IMR-90 (cell line): ENCODE data around the gene SH3BGRL3. TPM values are rescaled to one million over a fixed set of nuclear protein-coding genes. Genes with fewer than 3 reads are reported as not detected.

Experiments used
- ATAC-seq: fragments of 200-7000 bp; cut with Tn5 transposase; 2 replicates; pipeline ENCODE4 v1.9.1; 2020; ENCODE audit warnings: low read depth, mild to moderate bottlenecking, moderate library complexity
- BruUV-seq: library from RNA; stranded (reverse); fragments of 400-500 nt; replicated peaks from 2 replicates; lab custom pipeline; 2021; lab: Mats Ljungman, UMichigan
- CTCF ChIA-PET: fragments of 300-600 bp; formaldehyde crosslinking; extraction: SDS; loops from one replicate; lab custom pipeline; 2021; ENCODE audit warnings: antibody characterized with exemption; lab: Yijun Ruan, JAX
- POLR2A ChIA-PET: fragments of 300-600 bp; sonication (Branson Sonifier 250); formaldehyde crosslinking; loops from one replicate; lab custom pipeline; 2022; ENCODE audit warnings: antibody characterized with exemption; ENCODE audit not compliant: unreplicated experiment; lab: Charles Lee
- DNase-seq: peaks from one replicate; pipeline ENCODE4 v3.0.0; 2013
- H2AFZ ChIP-seq: replicated peaks from 2 replicates; pipeline ENCODE3; 2013; ENCODE audit warnings: low read length, mild to moderate bottlenecking; ENCODE audit not compliant: poor library complexity
- H2AK5ac ChIP-seq: 2 replicates; pipeline ENCODE4 v1.6.1; 2013; ENCODE audit warnings: low read depth, low read length, inconsistent platforms
- H2AK9ac ChIP-seq: replicated peaks from 2 replicates; pipeline ENCODE3; 2013; ENCODE audit warnings: mild to moderate bottlenecking, low read depth, low read length, moderate library complexity; ENCODE audit not compliant: poor library complexity
- H2BK120ac ChIP-seq: 2 replicates; pipeline ENCODE4 v1.6.1; 2013; ENCODE audit warnings: low read depth, low read length, inconsistent platforms
- H2BK15ac ChIP-seq: 3 replicates; pipeline ENCODE4 v1.6.1; 2013; ENCODE audit warnings: low read depth, low read length, inconsistent platforms
- H2BK20ac ChIP-seq: 2 replicates; pipeline ENCODE4 v1.6.1; 2013; ENCODE audit warnings: low read depth, mild to moderate bottlenecking, inconsistent platforms, low read length, moderate library complexity
- H2BK5ac ChIP-seq: 2 replicates; pipeline ENCODE4 v1.6.1; 2013; ENCODE audit warnings: mild to moderate bottlenecking, low read depth, low read length, inconsistent platforms; ENCODE audit not compliant: poor library complexity, severe bottlenecking
- H3K14ac ChIP-seq: replicated peaks from 2 replicates; pipeline ENCODE4 v1.6.1; 2013; ENCODE audit warnings: low read depth, low read length, inconsistent platforms
- H3K18ac ChIP-seq: 2 replicates; pipeline ENCODE4 v1.6.1; 2013; ENCODE audit warnings: low read depth, low read length, control low read depth
- H3K23ac ChIP-seq: 2 replicates; pipeline ENCODE4 v1.6.1; 2013; ENCODE audit warnings: low read depth, low read length, inconsistent platforms
- H3K27ac ChIP-seq: 2 replicates; pipeline ENCODE4 v1.5.1; 2013; ENCODE audit warnings: mild to moderate bottlenecking, control low read depth, low read length; ENCODE audit not compliant: insufficient read depth
- H3K27me3 ChIP-seq: 2 replicates; pipeline ENCODE4 v1.6.1; 2013; ENCODE audit warnings: low read length; ENCODE audit not compliant: control insufficient read depth, insufficient read depth
- H3K36me3 ChIP-seq: 2 replicates; pipeline ENCODE4 v1.6.1; 2013; ENCODE audit warnings: low read length, mixed read lengths; ENCODE audit not compliant: control insufficient read depth, insufficient read depth
- H3K4ac ChIP-seq: 2 replicates; pipeline ENCODE4 v1.6.1; 2013; ENCODE audit warnings: low read depth, low read length, inconsistent platforms
- H3K4me1 ChIP-seq: 2 replicates; pipeline ENCODE4 v1.6.1; 2013; ENCODE audit warnings: low read length, mixed read lengths; ENCODE audit not compliant: control insufficient read depth, insufficient read depth
- H3K4me2 ChIP-seq: 2 replicates; pipeline ENCODE4 v1.6.1; 2013; ENCODE audit warnings: low read depth, mild to moderate bottlenecking, control low read depth, low read length, moderate library complexity
- H3K4me3 ChIP-seq: 2 replicates; pipeline ENCODE4 v1.5.1; 2013; ENCODE audit warnings: low read depth, mild to moderate bottlenecking, control low read depth, low read length, moderate library complexity; ENCODE audit not compliant: insufficient read depth
- H3K56ac ChIP-seq: 2 replicates; pipeline ENCODE4 v1.6.1; 2013; ENCODE audit warnings: low read length, inconsistent platforms; ENCODE audit not compliant: insufficient read depth; ENCODE audit errors: extremely low read depth
- H3K79me1 ChIP-seq, 2 experiments: 2 replicates each; pipeline ENCODE4 v1.6.1; 2013; ENCODE audit warnings: low read length in 2 of 2, inconsistent platforms in 1 of 2, low read depth in 1 of 2
- H3K9ac ChIP-seq: 2 replicates; pipeline ENCODE4 v1.6.1; 2013; ENCODE audit warnings: low read depth, low read length, control low read depth
- H3K9me1 ChIP-seq: 2 replicates; pipeline ENCODE4 v1.6.1; 2013; ENCODE audit warnings: low read length, inconsistent platforms; ENCODE audit not compliant: insufficient read depth
- H3K9me3 ChIP-seq: 2 replicates; pipeline ENCODE4 v1.6.1; 2013; ENCODE audit warnings: low read length; ENCODE audit not compliant: control insufficient read depth, insufficient read depth
- H4K20me1 ChIP-seq: 2 replicates; pipeline ENCODE4 v1.6.1; 2013; ENCODE audit warnings: low read length, inconsistent platforms; ENCODE audit not compliant: insufficient read depth
- H4K5ac ChIP-seq: 2 replicates; pipeline ENCODE4 v1.6.1; 2013; ENCODE audit warnings: mild to moderate bottlenecking, low read depth, low read length, control low read depth
- H4K8ac ChIP-seq, 2 experiments: 2 replicates each; pipeline ENCODE4 v1.6.1; 2013; ENCODE audit warnings: low read depth in 2 of 2, low read length in 2 of 2, control low read depth in 1 of 2, inconsistent platforms in 1 of 2
- H4K91ac ChIP-seq: 2 replicates; pipeline ENCODE4 v1.6.1; 2013; ENCODE audit warnings: low read depth, low read length, inconsistent platforms; ENCODE audit not compliant: insufficient read depth
- BHLHE40 ChIP-seq: fragments of 150-350 bp; IDR thresholded peaks from 2 replicates; pipeline ENCODE4 v1.6.1; 2016; ENCODE audit warnings: mild to moderate bottlenecking, low read depth, low read length
- FOS ChIP-seq: fragments of 150-350 bp; IDR thresholded peaks from 2 replicates; pipeline ENCODE4 v1.6.1; 2016; ENCODE audit warnings: low read depth, low read length
- MAFK ChIP-seq: IDR thresholded peaks from 2 replicates; pipeline ENCODE4 v1.6.1; 2012; ENCODE audit warnings: low read depth, low read length, improper control_type of control experiment
- MAZ ChIP-seq: IDR thresholded peaks from 2 replicates; pipeline ENCODE4 v1.6.1; 2012; ENCODE audit warnings: low read depth, mild to moderate bottlenecking, low read length, improper control_type of control experiment, moderate library complexity, borderline replicate concordance
- MXI1 ChIP-seq: IDR thresholded peaks from 2 replicates; pipeline ENCODE4 v1.6.1; 2012; ENCODE audit warnings: low read depth, mild to moderate bottlenecking, low read length, moderate library complexity, borderline replicate concordance
- POLR2A ChIP-seq: IDR thresholded peaks from 2 replicates; pipeline ENCODE4 v1.6.1; 2012; ENCODE audit warnings: mild to moderate bottlenecking, low read depth, low read length
- RFX5 ChIP-seq: IDR thresholded peaks from 2 replicates; pipeline ENCODE4 v1.8.0; 2012; ENCODE audit warnings: low read depth, mild to moderate bottlenecking, low read length, moderate library complexity
- SMC3 ChIP-seq: fragments of 150-350 bp; IDR thresholded peaks from 2 replicates; pipeline ENCODE4 v1.6.1; 2016; ENCODE audit warnings: low read depth, mild to moderate bottlenecking, antibody characterized with exemption, low read length, moderate library complexity
- WGBS, 2 experiments: methylation state at CpG; one replicate each; pipeline versions ENCODE4 v1.1.5 to v1.1.7; 2013; ENCODE audit warnings: missing lambda C conversion rate in 2 of 2; ENCODE audit not compliant: insufficient read length in 1 of 2; ENCODE audit errors: extremely low coverage in 2 of 2; 5-methylcytosine and 5-hydroxymethylcytosine counted together
- dilution Hi-C: fragments of 300-500 bp; cut with HindIII; formaldehyde crosslinking; loops from one replicate; pipeline ENCODE4 v1.14.3; 2018; ENCODE audit warnings: low sequenced_read_pairs; ENCODE audit not compliant: unreplicated experiment
- in situ Hi-C: fragments of 300-500 bp; cut with MboI; formaldehyde crosslinking; loops from 3 replicates; pipeline ENCODE4 v1.14.3; 2019; ENCODE audit warnings: low sequenced_read_pairs, inconsistent platforms, mixed read lengths
- intact Hi-C: fragments of 100-400 bp; cut with micrococcal nuclease; formaldehyde crosslinking; loops from 2 replicates; pipeline ENCODE4 v1.10.0; 2022
- polyA plus RNA-seq, 3 experiments: library from polyadenylated mRNA; depleted of rRNA; stranded (reverse); fragments of >200 nt; gene quantifications; 2 replicates each; pipeline ENCODE4 v1.2.3, GENCODE V29; 2012; ENCODE audit warnings: low replicate concordance in 1 of 3
- total RNA-seq: library from RNA; depleted of rRNA; stranded (reverse); fragments of >200 nt; gene quantifications from 2 replicates; pipeline ENCODE4 v1.2.3, GENCODE V29; 2012

SH3BGRL3 gene
- total and polyA plus RNA-seq, 2 of the 4 experiments (the other 2 are of a cell fraction), result 35.0 to 483 TPM

DNA sequence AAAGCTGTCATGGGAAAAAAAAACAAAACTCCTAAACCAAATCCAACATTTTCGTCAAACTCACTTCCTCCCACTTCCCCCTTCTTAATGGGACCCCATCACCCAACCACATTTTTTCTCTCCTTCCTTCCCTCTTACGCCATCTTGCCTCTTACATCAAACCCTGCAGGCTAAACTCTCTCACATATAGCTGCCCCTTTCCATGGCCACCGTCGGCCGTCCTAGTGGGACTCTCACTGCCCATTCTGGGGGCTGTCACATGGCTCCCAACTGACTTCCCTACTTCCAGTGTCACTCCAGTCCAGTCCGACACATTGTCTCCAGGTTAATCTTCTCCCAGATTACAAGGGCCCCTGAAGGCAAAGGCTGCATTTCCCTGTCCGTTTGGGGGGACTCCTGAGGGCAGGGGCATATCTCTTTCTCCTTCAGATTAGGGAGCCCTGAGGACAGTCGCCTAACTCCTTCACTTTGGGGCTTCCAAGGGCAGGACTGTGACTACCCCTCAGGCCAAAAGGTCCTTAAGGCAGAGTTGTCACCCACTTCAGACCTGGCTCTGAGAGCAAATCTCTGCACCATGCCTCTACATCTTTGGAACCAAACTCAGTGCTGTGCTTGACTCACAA lies 25.9 kb downstream of the SH3BGRL3 start (continued):
- no peak for TF ChIP-seq MAFK

DNA sequence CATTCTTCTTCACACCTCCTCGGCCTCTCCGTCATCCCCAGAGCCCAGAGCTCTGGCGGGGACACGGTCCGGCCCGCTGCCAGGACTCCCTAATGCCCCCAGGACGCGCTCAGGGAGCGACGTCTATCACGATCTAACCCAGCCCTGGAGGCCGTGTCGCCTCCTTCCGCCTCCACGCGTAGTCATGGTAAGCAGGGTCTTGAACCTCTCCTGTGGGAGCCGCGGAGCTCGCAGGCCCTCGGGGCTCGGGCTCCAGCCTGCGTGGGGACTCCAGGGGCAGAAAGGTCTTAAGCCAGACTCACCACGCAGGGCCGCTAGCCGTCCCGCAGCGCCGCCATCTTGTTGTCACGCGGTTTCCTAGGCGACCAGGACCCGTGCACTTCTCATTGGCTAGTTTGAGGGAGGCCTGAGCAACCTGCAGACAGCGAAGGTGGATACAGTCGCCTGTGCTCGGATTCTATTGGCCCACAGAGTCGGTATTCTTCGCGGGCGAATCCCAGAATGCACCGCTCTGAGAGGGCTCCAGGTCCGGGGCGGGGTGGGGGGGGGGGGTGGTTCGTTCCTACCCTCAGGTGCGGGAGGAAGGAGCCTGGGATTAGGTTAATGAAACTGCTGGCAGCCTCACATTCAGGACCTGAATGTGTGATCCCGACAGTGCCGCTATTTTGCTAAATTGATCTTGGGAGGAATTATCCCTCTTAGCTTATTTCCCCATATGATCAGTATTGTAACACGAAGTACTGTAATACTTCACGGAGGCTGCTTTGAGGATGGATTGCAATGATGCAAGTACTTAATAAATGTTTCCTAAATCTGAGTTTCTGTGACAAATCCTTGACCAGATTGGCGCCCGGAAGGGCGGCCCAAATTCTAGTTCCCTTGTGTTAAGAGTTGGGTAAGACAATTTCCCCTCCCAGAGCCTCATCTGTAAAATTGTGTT lies 26.7 kb downstream of the SH3BGRL3 start, which contains the start of gene UBXN11:
Gene UBXN11, minus strand, starts transcription at position 347 of the 940 bp plus-strand sequence. CDS start 3,753 bp downstream, outside the sequence.
- Histone ChIP-seq H4K8ac (peak within 1 kb of the TSS; percentile 92 to 97), H4K91ac (peak within 1 kb of the TSS; percentile 60; the same call in 1 of the 2 replicates), H3K27ac (peak within 1 kb of the TSS; percentile 62), H2BK20ac (no peak within 1 kb of the TSS), H3K23ac (peak within 1 kb of the TSS; percentile 60), H2AK5ac (peak within 1 kb of the TSS; percentile 31; the same call in 1 of the 2 replicates), H3K4me2 (peak within 1 kb of the TSS; percentile 92), H3K79me1 (peaks cover 12 to 34% of the 10 kb centered on the region in 2 experiments; a peak in 3 of 4 replicates), H4K5ac (peak within 1 kb of the TSS; percentile 80), H2AK9ac (peak within 1 kb of the TSS; percentile 87), H3K9me3 (no peaks in the 10 kb centered on the region), H3K9ac (peak within 1 kb of the TSS; percentile 78), H2BK15ac (peak within 1 kb of the TSS; percentile 16; the same call in 1 of the 3 replicates), H2AFZ (peak within 1 kb of the TSS; percentile 99), H4K20me1 (no peaks in the 10 kb centered on the region), H3K9me1 (peaks cover 17% of the 10 kb centered on the region), H3K4me3 (peak within 1 kb of the TSS; percentile 90), H3K56ac (peak within 1 kb of the TSS; percentile 77; the same call in 1 of the 2 replicates), H3K27me3 (no peaks in the 10 kb centered on the region), H3K18ac (no peak within 1 kb of the TSS), H2BK5ac (peak within 1 kb of the TSS; percentile 37), H3K36me3 (no peaks in the 10 kb centered on the region), H3K14ac (peak within 1 kb of the TSS; percentile 88), H2BK120ac (peak within 1 kb of the TSS; percentile 67), H3K4ac (peak within 1 kb of the TSS; percentile 79), H3K4me1 (peaks cover 14% of the 10 kb centered on the region)
- CTCF ChIA-PET, result no interaction called here
- POLR2A ChIA-PET, result interaction anchor here (1.0 kb wide), 1 partner anchor 15 kb away, joined by 14 read pairs; no protein-coding TSS in a partner anchor
- TF ChIP-seq MXI1 (peak; percentile 90), MAZ (0 out of 2 replicates have a peak, but pooled peaks have one; percentile 22), BHLHE40 (peak; percentile 88), SMC3 (0 out of 2 replicates have a peak, but pooled peaks have one; percentile 5), POLR2A (peak; percentile 31; the same call in 1 of the 2 replicates), RFX5 (no peak), FOS (no peak)
- 1% methylated on average over 23 of the region's 51 CpGs; no CpG with 5 or more reads in 1 of the 2 experiments for WGBS, 2 experiments
- no TSS peak for BruUV-seq
- dilution Hi-C loops (no loop called here), intact Hi-C loops (no loop called here), in situ Hi-C loops (no loop called here)
- peak; percentile 94 for DNase-seq
- peak; percentile 99 for ATAC-seq
